ENCODE results near the gene RIOK1. TPM values are rescaled to one million over a fixed set of nuclear protein-coding genes. Genes with fewer than 3 reads are reported as not detected.

Gene RIOK1
- total and polyA plus RNA-seq, 2 of the 8 experiments (the other 6 are each of a cell fraction or from before 2014, with no cell fraction given), result 11.8 to 26.9 TPM

DNA sequence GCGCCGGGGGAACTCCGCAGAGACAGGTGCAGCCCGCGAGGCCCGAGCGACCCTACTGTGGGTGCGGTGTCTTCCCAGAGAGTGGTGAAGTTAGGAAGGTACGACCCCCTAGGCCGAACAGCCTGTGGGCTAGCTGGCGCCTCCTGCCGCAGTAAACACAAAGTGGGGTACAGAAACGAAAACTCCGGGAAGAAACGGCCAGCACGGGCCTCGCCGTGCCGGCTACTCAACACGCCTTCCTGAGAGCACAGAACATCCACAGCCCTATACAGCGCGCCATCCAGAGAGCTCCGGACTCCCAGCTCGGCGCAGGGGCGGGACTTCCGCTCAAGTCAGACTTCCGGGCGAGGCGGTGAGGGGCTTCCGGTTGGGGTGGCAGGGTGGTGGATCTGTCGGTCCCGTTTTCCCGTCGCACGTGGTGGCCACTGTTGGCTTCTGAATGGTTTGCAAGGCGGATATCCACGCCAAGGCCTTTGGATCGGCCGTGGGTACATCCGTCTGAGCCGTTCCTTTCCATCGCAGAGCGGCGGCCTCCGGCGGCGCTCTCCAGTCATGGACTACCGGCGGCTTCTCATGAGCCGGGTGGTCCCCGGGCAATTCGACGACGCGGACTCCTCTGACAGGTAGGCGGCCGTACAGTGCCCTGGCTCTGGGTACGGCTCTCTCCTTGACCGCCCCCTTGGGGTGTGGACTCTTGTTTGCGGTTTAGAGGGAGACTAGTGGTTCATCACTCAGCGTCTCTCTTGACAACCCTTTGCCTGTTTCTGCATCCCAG, at the start of gene RIOK1, which contains the start of gene CAGE1 (continued):
- TF ChIP-seq, protein P1, sequence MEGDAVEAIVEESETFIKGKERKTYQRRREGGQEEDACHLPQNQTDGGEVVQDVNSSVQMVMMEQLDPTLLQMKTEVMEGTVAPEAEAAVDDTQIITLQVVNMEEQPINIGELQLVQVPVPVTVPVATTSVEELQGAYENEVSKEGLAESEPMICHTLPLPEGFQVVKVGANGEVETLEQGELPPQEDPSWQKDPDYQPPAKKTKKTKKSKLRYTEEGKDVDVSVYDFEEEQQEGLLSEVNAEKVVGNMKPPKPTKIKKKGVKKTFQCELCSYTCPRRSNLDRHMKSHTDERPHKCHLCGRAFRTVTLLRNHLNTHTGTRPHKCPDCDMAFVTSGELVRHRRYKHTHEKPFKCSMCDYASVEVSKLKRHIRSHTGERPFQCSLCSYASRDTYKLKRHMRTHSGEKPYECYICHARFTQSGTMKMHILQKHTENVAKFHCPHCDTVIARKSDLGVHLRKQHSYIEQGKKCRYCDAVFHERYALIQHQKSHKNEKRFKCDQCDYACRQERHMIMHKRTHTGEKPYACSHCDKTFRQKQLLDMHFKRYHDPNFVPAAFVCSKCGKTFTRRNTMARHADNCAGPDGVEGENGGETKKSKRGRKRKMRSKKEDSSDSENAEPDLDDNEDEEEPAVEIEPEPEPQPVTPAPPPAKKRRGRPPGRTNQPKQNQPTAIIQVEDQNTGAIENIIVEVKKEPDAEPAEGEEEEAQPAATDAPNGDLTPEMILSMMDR (IDR thresholded peaks at IDR 0.05; ENCODE audit: control extremely low read depth in 1 of 3, insufficient read depth in 1 of 3, low read depth in 1 of 3, low read length in 3 of 3), result peak; percentile 18 to 40 (median 32); a peak in 3 of 4 replicates
- TF ChIP-seq CBX8 (IDR thresholded peaks at IDR 0.05; ENCODE audit: borderline replicate concordance, low read depth, low read length) (no peak), CHD2 (IDR thresholded peaks at IDR 0.05; ENCODE audit: low read length) (no peak), RXRA (IDR thresholded peaks at IDR 0.05; ENCODE audit: insufficient read depth, low read depth, low read length) (no peak), KDM4A (IDR thresholded peaks at IDR 0.05; ENCODE audit: low read depth, low read length, severe bottlenecking) (peak; percentile 69), POLR2AphosphoS5 (IDR thresholded peaks at IDR 0.05; ENCODE audit: low read depth, low read length) (peak; percentile 85), TCF12 (IDR thresholded peaks at IDR 0.05; ENCODE audit: low read depth, low read length) (no peak), CEBPB (IDR thresholded peaks at IDR 0.05; ENCODE audit: low read depth, low read length) (no peak), POLR2A (IDR thresholded peaks at IDR 0.05; ENCODE audit: control extremely low read depth in 1 of 2, low read depth in 2 of 2, low read length in 2 of 2) (peak; percentile 59 to 96), BCL11A (IDR thresholded peaks at IDR 0.05; ENCODE audit: low read depth in 2 of 2, low read length in 2 of 2) (no peak), SIX5 (IDR thresholded peaks at IDR 0.05; ENCODE audit: low read depth, low read length) (no peak), CREB1 (IDR thresholded peaks at IDR 0.05) (no peak; the same call in 1 of the 2 replicates), BRCA1 (IDR thresholded peaks at IDR 0.05; ENCODE audit: low read depth, low read length) (no peak), SRF (IDR thresholded peaks at IDR 0.05; ENCODE audit: low read depth, low read length) (no peak), SUZ12 (IDR thresholded peaks at IDR 0.05; ENCODE audit: low read length) (no peak; the same call in 1 of the 2 replicates), NANOG (IDR thresholded peaks at IDR 0.05; ENCODE audit: insufficient read depth, low read depth, low read length, poor library complexity, severe bottlenecking) (no peak), RAD21 (IDR thresholded peaks at IDR 0.05 in 1 of 2, conservative IDR thresholded peaks at IDR 0.05 in 1 of 2; ENCODE audit: low read depth in 2 of 2, low read length in 2 of 2) (peak; percentile 14 to 20; a peak in 1 of 4 replicates), TBP (IDR thresholded peaks at IDR 0.05; ENCODE audit: low read depth, low read length) (peak; percentile 78)
- TF ChIP-seq, protein P2, sequence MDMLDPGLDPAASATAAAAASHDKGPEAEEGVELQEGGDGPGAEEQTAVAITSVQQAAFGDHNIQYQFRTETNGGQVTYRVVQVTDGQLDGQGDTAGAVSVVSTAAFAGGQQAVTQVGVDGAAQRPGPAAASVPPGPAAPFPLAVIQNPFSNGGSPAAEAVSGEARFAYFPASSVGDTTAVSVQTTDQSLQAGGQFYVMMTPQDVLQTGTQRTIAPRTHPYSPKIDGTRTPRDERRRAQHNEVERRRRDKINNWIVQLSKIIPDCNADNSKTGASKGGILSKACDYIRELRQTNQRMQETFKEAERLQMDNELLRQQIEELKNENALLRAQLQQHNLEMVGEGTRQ (IDR thresholded peaks at IDR 0.05; ENCODE audit: low read length), result no peak
- TF ChIP-seq, protein P3, sequence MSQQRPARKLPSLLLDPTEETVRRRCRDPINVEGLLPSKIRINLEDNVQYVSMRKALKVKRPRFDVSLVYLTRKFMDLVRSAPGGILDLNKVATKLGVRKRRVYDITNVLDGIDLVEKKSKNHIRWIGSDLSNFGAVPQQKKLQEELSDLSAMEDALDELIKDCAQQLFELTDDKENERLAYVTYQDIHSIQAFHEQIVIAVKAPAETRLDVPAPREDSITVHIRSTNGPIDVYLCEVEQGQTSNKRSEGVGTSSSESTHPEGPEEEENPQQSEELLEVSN (IDR thresholded peaks at IDR 0.05), result peak; percentile 65; the same call in 1 of the 2 replicates

Data from H1 (cell line).